ENCODE results near the gene RASA3. TPM values are rescaled to one million over a fixed set of nuclear protein-coding genes. Genes with fewer than 3 reads are reported as not detected.

RASA3 gene
- total RNA-seq, 6 experiments from 2014 or later = 3.5 to 7.9 (median 4.6) TPM

GRCh38 chr13:114004420-114005205 lies 127.8 kb downstream of the RASA3 start:
- TF ChIP-seq POLR2A (IDR thresholded peaks at IDR 0.05) (no peak), CTCF (IDR thresholded peaks at IDR 0.05) (no peak)
- Histone ChIP-seq H3K4me3 (no peak overlapping the region), H3K4me1 (no peaks in the 10 kb centered on the region), H3K9me3 (no peaks in the 10 kb centered on the region), H3K36me3 (no peaks in the 10 kb centered on the region), H3K27me3 (no peaks in the 10 kb centered on the region), H3K27ac (no peak overlapping the region)
- peak in 2 of 4 donors; percentile 28 to 42 for ATAC-seq
- DNase-seq = peak in 1 of 3 donors; percentile 46
- intact Hi-C loops (cut with DNase I) = no loop called here
- 66% methylated on average over 19 of the region's 41 CpGs for WGBS (ENCODE audit: insufficient coverage, low coverage, low lambda C conversion rate, missing lambda C conversion rate)

GRCh38 chr13:114002771-114003321 lies 129.6 kb downstream of the RASA3 start:
- Histone ChIP-seq H3K36me3 (no peaks in the 10 kb centered on the region), H3K27ac (no peak overlapping the region), H3K9me3 (no peaks in the 10 kb centered on the region), H3K4me1 (no peaks in the 10 kb centered on the region), H3K27me3 (no peaks in the 10 kb centered on the region), H3K4me3 (no peak overlapping the region)
- peak in 2 of 3 donors; percentile 14 to 39 for DNase-seq
- intact Hi-C loops (cut with DNase I) = no loop called here
- ATAC-seq = no peak
- no peak for TF ChIP-seq CTCF (IDR thresholded peaks at IDR 0.05)
- TF ChIP-seq POLR2A (IDR thresholded peaks at IDR 0.05) = no peak
- 85% methylated on average over 4 of the region's 24 CpGs for WGBS (ENCODE audit: insufficient coverage, low coverage, low lambda C conversion rate, missing lambda C conversion rate)

GRCh38 chr13:114002009-114002544 lies 130.3 kb downstream of the RASA3 start:
- DNase-seq = peak in 2 of 3 donors; percentile 8 to 36
- H3K27ac ChIP-seq = no peak overlapping the region
- no peak for TF ChIP-seq CTCF (IDR thresholded peaks at IDR 0.05)
- TF ChIP-seq POLR2A (IDR thresholded peaks at IDR 0.05) = no peak

GRCh38 chr13:114001331-114002008 lies 131.0 kb downstream of the RASA3 start:
- Histone ChIP-seq H3K36me3 (no peaks in the 10 kb centered on the region), H3K4me3 (no peak overlapping the region), H3K27ac (no peak overlapping the region), H3K9me3 (no peaks in the 10 kb centered on the region), H3K4me1 (no peaks in the 10 kb centered on the region), H3K27me3 (no peaks in the 10 kb centered on the region)
- ATAC-seq = no peak
- WGBS (ENCODE audit: insufficient coverage, low coverage, low lambda C conversion rate, missing lambda C conversion rate) = 90% methylated on average over 2 of the region's 46 CpGs
- DNase-seq = peak in 2 of 3 donors; percentile 10 to 40
- TF ChIP-seq CTCF (IDR thresholded peaks at IDR 0.05) (no peak), POLR2A (IDR thresholded peaks at IDR 0.05) (no peak)
- intact Hi-C loops (cut with DNase I) = no loop called here

More at GRCh38 chr13:114002009-114002544, 130.3 kb downstream of the RASA3 start:
- Histone ChIP-seq H3K36me3 (no peaks in the 10 kb centered on the region), H3K9me3 (no peaks in the 10 kb centered on the region), H3K4me3 (no peak overlapping the region), H3K4me1 (no peaks in the 10 kb centered on the region), H3K27me3 (no peaks in the 10 kb centered on the region)
- WGBS (ENCODE audit: insufficient coverage, low coverage, low lambda C conversion rate, missing lambda C conversion rate) = 90% methylated on average over 22 of the region's 27 CpGs
- intact Hi-C loops (cut with DNase I) = no loop called here
- ATAC-seq = no peak

Data from right lobe of liver (tissue), 6 donors.